ENCODE results near the gene PRDM15.

- TF ChIP-seq CTCF (optimal IDR thresholded peaks at IDR 0.05 in 1 of 3, IDR thresholded peaks at IDR 0.05 in 1 of 3, conservative IDR thresholded peaks at IDR 0.05 in 1 of 3; ENCODE audit: extremely low read depth in 1 of 3, insufficient read depth in 2 of 3, low read length in 3 of 3) (no peak), EZH2 (IDR thresholded peaks at IDR 0.05; ENCODE audit: low read length) (no peak)
Observed at GRCh38 chr21:41798326-41798725, 80.8 kb downstream of the PRDM15 start.
